Neutrophil (primary cell): ENCODE measurements around the gene ITSN2.

Experiments used
- H3K27ac ChIP-seq: fragments of 200-600 bp; sonication (generic); 2 replicates; pipeline ENCODE4 v1.5.1; 2016; ENCODE audit warnings: mild to moderate bottlenecking, moderate library complexity
- H3K27me3 ChIP-seq: fragments of 200-600 bp; sonication (generic); 2 replicates; pipeline ENCODE4 v1.6.0; 2016; ENCODE audit warnings: mild to moderate bottlenecking
- H3K36me3 ChIP-seq: fragments of 200-600 bp; sonication (generic); 2 replicates; pipeline ENCODE4 v1.5.1; 2017
- H3K4me1 ChIP-seq, 2 experiments: fragments of 200-600 bp in 1 of 2; sonication (generic) in 1 of 2; 1 replicate in 1 of 2; 2 replicates in 1 of 2; pipeline versions ENCODE4 v1.5.1 to v1.6.1; 2013 to 2016; ENCODE audit warnings: low read depth in 1 of 2, low read length in 1 of 2, mild to moderate bottlenecking in 1 of 2, moderate library complexity in 1 of 2; ENCODE audit not compliant: control insufficient read depth in 1 of 2, insufficient read depth in 1 of 2
- H3K4me3 ChIP-seq, 2 experiments: fragments of 200-600 bp in 1 of 2; sonication (generic) in 1 of 2; 1 replicate in 1 of 2; 2 replicates in 1 of 2; pipeline ENCODE4 v1.5.1; 2013 to 2016; ENCODE audit warnings: low read depth in 1 of 2, low read length in 1 of 2, mild to moderate bottlenecking in 1 of 2, moderate library complexity in 1 of 2
- H3K9me3 ChIP-seq: fragments of 200-600 bp; sonication (generic); 2 replicates; pipeline ENCODE4 v1.5.1; 2016
- TF ChIP-seq, protein P1 (sequence below): fragments of 200-600 bp; sonication (generic); IDR thresholded peaks from 2 replicates; pipeline ENCODE4 v1.5.1; 2016; ENCODE audit warnings: antibody characterized with exemption

ITSN2 gene

DNA sequence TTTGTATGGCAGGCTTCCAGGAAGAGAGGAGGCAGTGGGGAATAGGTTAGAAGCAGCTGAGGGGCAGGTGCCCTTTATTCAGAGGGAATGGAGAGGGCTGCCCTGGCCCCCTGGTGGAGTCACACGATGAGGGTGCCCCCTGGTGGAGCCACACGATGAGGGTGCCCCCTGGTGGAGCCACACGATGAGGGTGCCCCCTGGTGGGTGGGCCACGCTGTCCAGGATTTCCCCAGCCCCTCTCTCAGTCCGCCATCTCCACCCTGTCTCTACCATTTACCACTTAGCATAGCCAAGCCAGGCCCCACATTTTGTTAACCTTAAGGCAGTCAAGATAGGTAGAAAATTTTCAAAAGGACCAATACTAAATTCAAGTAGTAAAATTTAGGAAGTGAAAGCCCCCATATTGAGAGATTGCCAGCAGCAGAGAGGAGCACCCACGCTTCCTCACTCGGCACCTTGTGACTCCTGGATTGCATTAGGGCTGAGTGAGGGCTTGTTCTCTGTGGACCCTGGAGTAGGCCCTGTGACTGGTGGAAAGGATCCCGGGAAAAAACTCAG, 195.8 kb downstream of the ITSN2 start:
- Histone ChIP-seq H3K27me3 (no peaks in the 10 kb centered on the region), H3K36me3 (peaks cover 3% of the 10 kb centered on the region), H3K27ac (no peak overlapping the region), H3K4me3 (no peak overlapping the region), H3K4me1 (no peaks in the 10 kb centered on the region), H3K9me3 (no peaks in the 10 kb centered on the region)
- TF ChIP-seq, protein P1, sequence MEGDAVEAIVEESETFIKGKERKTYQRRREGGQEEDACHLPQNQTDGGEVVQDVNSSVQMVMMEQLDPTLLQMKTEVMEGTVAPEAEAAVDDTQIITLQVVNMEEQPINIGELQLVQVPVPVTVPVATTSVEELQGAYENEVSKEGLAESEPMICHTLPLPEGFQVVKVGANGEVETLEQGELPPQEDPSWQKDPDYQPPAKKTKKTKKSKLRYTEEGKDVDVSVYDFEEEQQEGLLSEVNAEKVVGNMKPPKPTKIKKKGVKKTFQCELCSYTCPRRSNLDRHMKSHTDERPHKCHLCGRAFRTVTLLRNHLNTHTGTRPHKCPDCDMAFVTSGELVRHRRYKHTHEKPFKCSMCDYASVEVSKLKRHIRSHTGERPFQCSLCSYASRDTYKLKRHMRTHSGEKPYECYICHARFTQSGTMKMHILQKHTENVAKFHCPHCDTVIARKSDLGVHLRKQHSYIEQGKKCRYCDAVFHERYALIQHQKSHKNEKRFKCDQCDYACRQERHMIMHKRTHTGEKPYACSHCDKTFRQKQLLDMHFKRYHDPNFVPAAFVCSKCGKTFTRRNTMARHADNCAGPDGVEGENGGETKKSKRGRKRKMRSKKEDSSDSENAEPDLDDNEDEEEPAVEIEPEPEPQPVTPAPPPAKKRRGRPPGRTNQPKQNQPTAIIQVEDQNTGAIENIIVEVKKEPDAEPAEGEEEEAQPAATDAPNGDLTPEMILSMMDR, result no peak

DNA sequence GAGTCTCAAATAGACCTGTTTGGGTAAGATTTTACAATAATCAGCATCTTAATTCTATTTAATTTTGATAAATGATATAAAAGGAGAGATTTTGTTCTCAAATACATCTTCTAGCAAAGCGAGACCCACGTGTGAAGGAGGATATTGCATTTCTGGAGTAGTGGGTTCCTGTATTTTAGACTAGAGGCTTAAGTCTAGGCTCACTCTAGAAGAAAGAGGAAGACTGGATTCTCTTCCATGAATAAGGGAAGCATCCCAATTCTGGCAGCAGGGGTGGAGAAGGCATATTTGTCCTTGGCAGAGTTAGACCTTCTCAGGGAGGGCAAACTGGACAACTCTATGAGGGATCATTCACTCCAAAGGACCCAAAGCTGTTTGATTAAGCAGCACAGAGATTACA, 196.7 kb downstream of the ITSN2 start:
- H3K36me3 ChIP-seq, result peaks cover 3% of the 10 kb centered on the region
- TF ChIP-seq, protein P1, result no peak
- no peaks in the 10 kb centered on the region for H3K4me1 ChIP-seq
- no peaks in the 10 kb centered on the region for H3K9me3 ChIP-seq
- no peaks in the 10 kb centered on the region for H3K27me3 ChIP-seq
- no peak overlapping the region for H3K4me3 ChIP-seq
- H3K27ac ChIP-seq, result no peak overlapping the region

- Histone ChIP-seq H3K36me3 (peaks cover 3% of the 10 kb centered on the region), H3K9me3 (no peaks in the 10 kb centered on the region), H3K27ac (no peak overlapping the region), H3K4me1 (no peaks in the 10 kb centered on the region), H3K4me3 (no peak overlapping the region), H3K27me3 (no peaks in the 10 kb centered on the region)
- TF ChIP-seq, protein P1, result no peak
Observed at GRCh38 chr2:24163186-24163585, 197.2 kb downstream of the ITSN2 start.

GRCh38 chr2:24162494-24162893, 197.8 kb downstream of the ITSN2 start:
- H3K4me1 ChIP-seq, result no peaks in the 10 kb centered on the region
- peaks cover 3% of the 10 kb centered on the region for H3K36me3 ChIP-seq
- TF ChIP-seq, protein P1, result no peak
- no peak overlapping the region for H3K4me3 ChIP-seq
- H3K27me3 ChIP-seq, result no peaks in the 10 kb centered on the region
- H3K9me3 ChIP-seq, result no peaks in the 10 kb centered on the region
- H3K27ac ChIP-seq, result no peak overlapping the region

DNA sequence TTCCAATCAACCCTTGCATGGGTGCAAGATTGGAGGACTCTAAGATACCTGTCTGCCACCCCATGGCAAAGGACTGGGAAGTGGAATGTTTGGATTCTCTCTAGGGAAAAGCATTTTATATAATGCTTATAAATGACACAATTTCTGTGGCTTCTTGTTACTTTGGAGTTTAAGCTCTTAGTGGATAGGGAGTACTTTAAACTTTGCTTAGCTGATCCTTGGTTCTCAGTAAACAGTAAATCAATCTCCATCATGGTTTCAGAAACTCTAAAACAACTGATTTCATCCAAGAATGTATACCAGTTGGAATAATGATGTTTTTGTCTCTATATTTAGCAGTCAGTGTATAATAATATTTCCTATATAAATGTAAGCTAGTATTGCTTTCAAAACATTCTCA, 199.6 kb downstream of the ITSN2 start:
- no peak overlapping the region for H3K27ac ChIP-seq
- H3K36me3 ChIP-seq, result peaks cover 3% of the 10 kb centered on the region
- H3K4me1 ChIP-seq, result no peaks in the 10 kb centered on the region
- H3K4me3 ChIP-seq, result no peak overlapping the region
- H3K9me3 ChIP-seq, result no peaks in the 10 kb centered on the region
- no peaks in the 10 kb centered on the region for H3K27me3 ChIP-seq
- TF ChIP-seq, protein P1, result no peak

DNA sequence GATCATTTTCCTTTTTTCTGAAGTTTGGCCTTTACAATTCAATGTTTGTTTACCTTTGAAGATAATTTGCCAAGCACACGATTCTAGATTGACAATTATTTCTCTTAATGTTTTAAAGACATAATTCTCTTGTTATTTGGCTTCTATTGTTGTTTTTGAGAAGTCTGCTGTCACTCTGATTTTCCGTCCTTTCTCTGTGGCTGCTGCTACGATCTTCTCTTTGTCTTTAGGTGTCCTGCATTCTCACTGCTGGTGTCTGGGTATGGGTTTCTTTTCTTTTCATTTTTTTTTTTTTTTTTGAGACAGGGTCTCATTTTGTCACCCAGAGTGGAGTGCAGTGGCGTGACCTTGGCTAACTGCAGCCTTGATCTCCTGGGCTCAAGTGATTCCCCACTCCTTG, 200.6 kb downstream of the ITSN2 start:
- TF ChIP-seq, protein P1, result no peak
- peaks cover 3% of the 10 kb centered on the region for H3K36me3 ChIP-seq
- no peak overlapping the region for H3K27ac ChIP-seq
- no peaks in the 10 kb centered on the region for H3K27me3 ChIP-seq
- H3K4me3 ChIP-seq, result no peak overlapping the region
- H3K4me1 ChIP-seq, result no peaks in the 10 kb centered on the region
- H3K9me3 ChIP-seq, result no peaks in the 10 kb centered on the region
